Smooth muscle cell (in vitro differentiated cells): Measurements from ENCODE around the gene SLC35B1. TPM values are rescaled to one million over a fixed set of nuclear protein-coding genes. Genes with fewer than 3 reads are reported as not detected.
"Not testable (repeated sequence)": the region's sequence is repeated elsewhere in the genome, so short reads cannot be mapped to it uniquely, and the experiment has no call there.

ENCODE experiments used
- DNase-seq: peaks from one replicate; lab custom pipeline; 2025; ENCODE audit not compliant: unreplicated experiment; lab: John Stamatoyannopoulos, UW
- H2AFZ ChIP-seq: fragments of 200-600 bp; sonication (generic); 2 replicates; pipeline ENCODE4 v1.6.0; 2016; ENCODE audit warnings: antibody characterized with exemption, low read depth, mild to moderate bottlenecking
- H3F3A ChIP-seq: fragments of 200-600 bp; sonication (generic); 2 replicates; pipeline ENCODE4 v1.6.0; 2017; ENCODE audit warnings: antibody characterized with exemption, low read depth
- H3K27ac ChIP-seq: fragments of 200-600 bp; sonication (generic); 2 replicates; pipeline ENCODE4 v1.5.1; 2016; ENCODE audit warnings: low read depth, mild to moderate bottlenecking
- H3K27me3 ChIP-seq: fragments of 200-600 bp; sonication (generic); 2 replicates; pipeline ENCODE4 v1.6.1; 2016; ENCODE audit warnings: low read depth, mild to moderate bottlenecking
- H3K36me3 ChIP-seq: fragments of 200-600 bp; sonication (generic); 2 replicates; pipeline ENCODE4 v1.5.1; 2016; ENCODE audit warnings: low read depth
- H3K4me1 ChIP-seq: fragments of 200-600 bp; sonication (generic); 2 replicates; pipeline ENCODE4 v1.5.1; 2016; ENCODE audit warnings: low read depth
- H3K4me2 ChIP-seq: fragments of 200-600 bp; sonication (generic); 2 replicates; pipeline ENCODE4 v1.6.0; 2016; ENCODE audit warnings: mild to moderate bottlenecking
- H3K4me3 ChIP-seq: fragments of 200-600 bp; sonication (generic); 2 replicates; pipeline ENCODE4 v1.5.1; 2016; ENCODE audit warnings: mild to moderate bottlenecking
- H3K79me2 ChIP-seq: fragments of 200-600 bp; sonication (generic); 2 replicates; pipeline ENCODE4 v1.6.0; 2016; ENCODE audit warnings: low read depth, mild to moderate bottlenecking
- H3K9ac ChIP-seq: fragments of 200-600 bp; sonication (generic); 2 replicates; pipeline ENCODE4 v1.6.0; 2016; ENCODE audit warnings: low read depth
- H3K9me3 ChIP-seq: fragments of 200-600 bp; sonication (generic); replicated peaks from 2 replicates; pipeline ENCODE4 v1.5.1; 2016; ENCODE audit warnings: low read depth
- H4K20me1 ChIP-seq: fragments of 200-600 bp; sonication (generic); 2 replicates; pipeline ENCODE4 v1.6.0; 2016; ENCODE audit warnings: low read depth
- WGBS: methylation state at CpG from one replicate; pipeline ENCODE4 v1.1.7; 2016; ENCODE audit warnings: low lambda C conversion rate; 5-methylcytosine and 5-hydroxymethylcytosine counted together
- polyA plus RNA-seq: library from polyadenylated mRNA; unstranded; fragments of >200 nt; fragmentation: Nextera tagmentation; extraction: Ambion mirVana; gene quantifications from 2 replicates; pipeline ENCODE4 v1.2.1, GENCODE V29; 2016
- total RNA-seq: library from RNA; depleted of rRNA; stranded (reverse); fragments of >200 nt; gene quantifications from 2 replicates; pipeline ENCODE4 v1.2.3, GENCODE V29; 2014
- TF ChIP-seq, protein P1 (sequence below): fragments of 200-600 bp; sonication (generic); IDR thresholded peaks from 2 replicates; pipeline ENCODE4 v1.5.1; 2017; ENCODE audit warnings: borderline replicate concordance, mild to moderate bottlenecking, antibody characterized with exemption; ENCODE audit not compliant: insufficient read depth, poor library complexity, severe bottlenecking

The SLC35B1 gene
- total and polyA plus RNA-seq, 2 experiments from 2014 or later, result 98.9 to 126 TPM

- peak overlapping the region; percentile 75 for H2AFZ ChIP-seq
- no peaks in the 10 kb centered on the region for H3F3A ChIP-seq
- H3K27me3 ChIP-seq, result no peaks in the 10 kb centered on the region
- peaks cover 46% of the 10 kb centered on the region for H4K20me1 ChIP-seq
- peaks cover 21% of the 10 kb centered on the region for H3K4me1 ChIP-seq
- peak overlapping the region; percentile 95 for H3K9ac ChIP-seq
- peak overlapping the region; percentile 93 for H3K4me2 ChIP-seq
- peak overlapping the region; percentile 64 for H3K4me3 ChIP-seq
- H3K27ac ChIP-seq, result peak overlapping the region; percentile 91
- WGBS, result 1% methylated on average over 31 of the region's 34 CpGs
- TF ChIP-seq, protein P1, sequence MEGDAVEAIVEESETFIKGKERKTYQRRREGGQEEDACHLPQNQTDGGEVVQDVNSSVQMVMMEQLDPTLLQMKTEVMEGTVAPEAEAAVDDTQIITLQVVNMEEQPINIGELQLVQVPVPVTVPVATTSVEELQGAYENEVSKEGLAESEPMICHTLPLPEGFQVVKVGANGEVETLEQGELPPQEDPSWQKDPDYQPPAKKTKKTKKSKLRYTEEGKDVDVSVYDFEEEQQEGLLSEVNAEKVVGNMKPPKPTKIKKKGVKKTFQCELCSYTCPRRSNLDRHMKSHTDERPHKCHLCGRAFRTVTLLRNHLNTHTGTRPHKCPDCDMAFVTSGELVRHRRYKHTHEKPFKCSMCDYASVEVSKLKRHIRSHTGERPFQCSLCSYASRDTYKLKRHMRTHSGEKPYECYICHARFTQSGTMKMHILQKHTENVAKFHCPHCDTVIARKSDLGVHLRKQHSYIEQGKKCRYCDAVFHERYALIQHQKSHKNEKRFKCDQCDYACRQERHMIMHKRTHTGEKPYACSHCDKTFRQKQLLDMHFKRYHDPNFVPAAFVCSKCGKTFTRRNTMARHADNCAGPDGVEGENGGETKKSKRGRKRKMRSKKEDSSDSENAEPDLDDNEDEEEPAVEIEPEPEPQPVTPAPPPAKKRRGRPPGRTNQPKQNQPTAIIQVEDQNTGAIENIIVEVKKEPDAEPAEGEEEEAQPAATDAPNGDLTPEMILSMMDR, result no peak
- H3K79me2 ChIP-seq, result peaks cover 50% of the 10 kb centered on the region
- no peaks in the 10 kb centered on the region for H3K36me3 ChIP-seq
- peak; percentile 91 for DNase-seq
- H3K9me3 ChIP-seq, result no peaks in the 10 kb centered on the region
These were observed 30.4 kb downstream of the SLC35B1 start for GRCh38 chr17:49677134-49677932.

DNA sequence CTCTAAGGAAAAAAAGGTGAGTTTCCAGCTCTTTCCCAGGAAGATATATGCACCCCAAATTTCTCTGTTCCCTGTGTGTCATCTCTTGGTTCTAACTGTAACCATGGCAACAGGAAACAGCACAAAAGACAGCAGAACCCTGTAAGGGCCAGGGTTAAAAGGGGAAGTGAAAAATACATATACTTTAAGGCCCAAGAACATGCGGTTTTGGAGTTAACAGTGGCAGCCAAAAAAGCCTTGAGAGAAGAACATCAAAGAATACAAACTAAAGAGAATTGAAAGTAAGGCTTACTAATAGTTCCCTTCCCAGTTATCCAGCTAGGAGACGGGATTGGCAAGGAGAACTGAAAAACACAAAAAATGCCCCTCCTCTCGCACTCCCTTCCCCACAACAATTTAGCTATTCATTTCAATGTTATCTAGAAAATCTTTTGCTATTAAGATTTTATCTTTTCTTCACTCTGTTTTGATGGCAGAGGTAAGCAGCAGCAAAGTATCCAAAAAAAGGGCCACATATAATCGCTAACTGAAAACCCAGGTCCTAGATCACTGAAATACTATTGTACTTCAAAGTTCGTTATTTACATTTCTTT lies 31.4 kb downstream of the SLC35B1 start:
- peak overlapping the region; percentile 95 for H3K9ac ChIP-seq
- H3F3A ChIP-seq, result no peaks in the 10 kb centered on the region
- H2AFZ ChIP-seq, result no peak overlapping the region
- H3K9me3 ChIP-seq, result no peaks in the 10 kb centered on the region
- H4K20me1 ChIP-seq, result peaks cover 55% of the 10 kb centered on the region
- H3K27me3 ChIP-seq, result no peaks in the 10 kb centered on the region
- no peaks in the 10 kb centered on the region for H3K36me3 ChIP-seq
- peak overlapping the region; percentile 91 for H3K27ac ChIP-seq
- DNase-seq, result no peak
- peak overlapping the region; percentile 93 for H3K4me2 ChIP-seq
- H3K4me1 ChIP-seq, result peaks cover 16% of the 10 kb centered on the region
- WGBS, result 58% methylated on average over 5 of the region's 5 CpGs
- H3K79me2 ChIP-seq, result peaks cover 59% of the 10 kb centered on the region
- TF ChIP-seq, protein P1, result no peak
- peak overlapping the region; percentile 64 for H3K4me3 ChIP-seq

DNA sequence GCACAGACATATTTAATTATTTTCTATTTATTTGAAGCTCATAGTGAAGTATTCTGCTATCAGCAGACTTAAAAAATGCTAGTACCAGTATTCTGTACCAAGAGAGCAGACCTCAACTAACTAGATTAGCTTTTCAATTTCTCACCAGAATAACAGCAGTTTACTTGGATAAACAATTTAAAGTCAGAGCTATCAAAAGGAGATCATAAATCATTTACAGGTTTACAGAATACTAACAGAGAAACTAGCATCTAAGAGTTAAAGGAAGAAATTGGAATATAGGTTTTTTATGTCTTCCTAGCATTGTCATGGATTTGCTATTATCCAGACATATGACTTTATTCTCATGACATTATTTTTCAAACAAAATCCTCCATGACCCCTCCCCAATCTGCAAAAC lies 33.3 kb downstream of the SLC35B1 start:
- Histone ChIP-seq H3K27me3 (no peaks in the 10 kb centered on the region), H3K9ac (no peak overlapping the region), H4K20me1 (peaks cover 74% of the 10 kb centered on the region), H2AFZ (no peak overlapping the region), H3K4me3 (no peak overlapping the region), H3K9me3 (no peaks in the 10 kb centered on the region), H3K4me1 (peaks cover 16% of the 10 kb centered on the region), H3K4me2 (no peak overlapping the region), H3K36me3 (no peaks in the 10 kb centered on the region), H3F3A (peaks cover 4% of the 10 kb centered on the region), H3K27ac (no peak overlapping the region), H3K79me2 (peaks cover 78% of the 10 kb centered on the region)
- no peak for DNase-seq
- TF ChIP-seq, protein P1, result no peak

GRCh38 chr17:49673679-49674078 lies 34.1 kb downstream of the SLC35B1 start:
- H2AFZ ChIP-seq, H3K4me2 ChIP-seq, DNase-seq, H3K27ac ChIP-seq, H3K9me3 ChIP-seq, H3K9ac ChIP-seq, H3K36me3 ChIP-seq, H3F3A ChIP-seq, H3K4me3 ChIP-seq, H3K27me3 ChIP-seq: not testable (repeated sequence)
- WGBS, result 97% methylated on average over 6 of the region's 6 CpGs
- H4K20me1 ChIP-seq, result peaks cover 76% of the 10 kb centered on the region
- H3K79me2 ChIP-seq, result peaks cover 86% of the 10 kb centered on the region
- H3K4me1 ChIP-seq, result peaks cover 16% of the 10 kb centered on the region
